Psoas muscle (tissue), 8 donors: ENCODE results near the gene DUSP11. TPM values are rescaled to one million over a fixed set of nuclear protein-coding genes. Genes with fewer than 3 reads are reported as not detected.
"Not testable (repeated sequence)": the region's sequence is repeated elsewhere in the genome, so short reads cannot be mapped to it uniquely, and the experiment has no call there.

Source experiments
- ATAC-seq, 4 donors: fragments of 200-7000 bp; cut with Tn5 transposase; one replicate each; pipeline ENCODE4 v1.9.1; 2020; ENCODE audit warnings: moderate library complexity in 3 of 4, mild to moderate bottlenecking in 2 of 4
- DNase-seq, 2 donors: peaks; one replicate each; pipeline ENCODE4 v3.0.0-alpha.2; 2020
- H3K27ac ChIP-seq: fragments of 200-600 bp; one replicate; pipeline ENCODE4 v1.8.0; 2022
- H3K27me3 ChIP-seq, 3 donors: fragments of 200-600 bp in 1 of 3; one replicate each; pipeline versions ENCODE4 v1.6.1 to v1.8.0; 2013 to 2022; ENCODE audit warnings: low read length in 2 of 3, mild to moderate bottlenecking in 2 of 3, moderate library complexity in 1 of 3; ENCODE audit not compliant: insufficient read depth in 3 of 3
- H3K36me3 ChIP-seq, 2 donors: fragments of 200-600 bp in 1 of 2; one replicate each; pipeline versions ENCODE4 v1.6.1 to v1.8.0; 2013 to 2022; ENCODE audit warnings: low read depth in 1 of 2, mild to moderate bottlenecking in 1 of 2, moderate library complexity in 1 of 2; ENCODE audit not compliant: insufficient read depth in 1 of 2
- H3K4me1 ChIP-seq: fragments of 200-600 bp; one replicate; pipeline ENCODE4 v1.8.0; 2022
- H3K4me3 ChIP-seq: fragments of 200-600 bp; one replicate; pipeline ENCODE4 v1.8.0; 2022; ENCODE audit warnings: mild to moderate bottlenecking
- H3K9me3 ChIP-seq: fragments of 200-600 bp; one replicate; pipeline ENCODE4 v1.8.0; 2022
- CTCF ChIP-seq: fragments of 200-600 bp; IDR thresholded peaks from one replicate; pipeline ENCODE4 v1.8.0; 2022; ENCODE audit warnings: antibody characterized with exemption
- WGBS, 3 donors: extraction: QIAGEN DNeasy Blood & Tissue Kit; methylation state at CpG; one replicate each; pipeline versions ENCODE4 v1.1.6 to v1.1.7; 2013; 5-methylcytosine and 5-hydroxymethylcytosine counted together
- intact Hi-C, 2 donors: fragments of 100-400 bp; cut with DNase I; formaldehyde crosslinking; loops; one replicate each; pipeline versions ENCODE4 v1.11.0 to v1.14.2; 2022
- polyA plus RNA-seq, 3 donors: library from polyadenylated mRNA; stranded (reverse); fragments of 200-250 nt; gene quantifications; one replicate each; pipeline ENCODE4 v1.2.3, GENCODE V29; 2013
- total RNA-seq, 4 donors: library from RNA; stranded (reverse); fragmentation: NEBNext Ultra II Directional in 2 of 4; extraction: Animal tissue kit (Norgen Biotek cat#: 25700) in 2 of 4; gene quantifications; one replicate each; pipeline versions ENCODE4 v1.2.1 to v1.2.4, GENCODE V29; 2021 to 2023
- donor health status: healthy with polysubstance abuse.
- donor health status: DM: no; HTN: no; CAD: no; lungs with moderate emphysema.
- donor health status: Bipolar disorder and iron deficiency.
- donor health status: healthy.
- donor health status: DM: yes; HTN: yes; CAD: no.
- donor health status: DM: no; HTN: no; CAD: no.
- donor health status: DM: no; HTN: no; CAD: no.
- donor health status: DM: yes; HTN: yes; CAD: no.

The DUSP11 gene
- total and polyA plus RNA-seq, 7 donors = 8.9 to 21.4 (median 14.2) TPM

- Histone ChIP-seq H3K27ac (no peak overlapping the region), H3K27me3 (peaks cover 0 to 3% (median 0%) of the 10 kb centered on the region in 3 donors), H3K9me3 (no peaks in the 10 kb centered on the region), H3K36me3 (peaks cover 0 to 3% of the 10 kb centered on the region in 2 donors), H3K4me3 (no peak overlapping the region), H3K4me1 (peaks cover 6% of the 10 kb centered on the region)
- ATAC-seq (no peak), DNase-seq (no peak)
- intact Hi-C loops = no loop called here
- TF ChIP-seq CTCF = no peak
Measured at GRCh38 chr2:73812635-73813034, 32.7 kb upstream of the DUSP11 start.

GRCh38 chr2:73811878-73812277 lies 32.0 kb upstream of the DUSP11 start:
- Histone ChIP-seq H3K4me1 (peaks cover 6% of the 10 kb centered on the region), H3K4me3 (no peak overlapping the region), H3K27me3 (peaks cover 0 to 3% (median 0%) of the 10 kb centered on the region in 3 donors), H3K9me3 (no peaks in the 10 kb centered on the region), H3K36me3 (peaks cover 0 to 3% of the 10 kb centered on the region in 2 donors), H3K27ac (no peak overlapping the region)
- intact Hi-C loops = no loop called here
- no peak for TF ChIP-seq CTCF
- no peak for ATAC-seq
- no peak for DNase-seq

- H3K4me3 ChIP-seq, H3K36me3 ChIP-seq, H3K4me1 ChIP-seq, ATAC-seq, H3K27me3 ChIP-seq, intact Hi-C loops, DNase-seq, H3K27ac ChIP-seq, H3K9me3 ChIP-seq: not testable (repeated sequence)
- 22 to 45% (median 31%) methylated on average over 2 to 3 of the region's 3 CpGs for WGBS, 3 donors
Measured at GRCh38 chr2:73783883-73784282, 4.0 kb upstream of the DUSP11 start, which contains the start of gene C2orf78. TSS of gene C2orf78 (plus strand) at chr2:73784183. CDS start at chr2:73784310, 127 bp downstream.

DNA sequence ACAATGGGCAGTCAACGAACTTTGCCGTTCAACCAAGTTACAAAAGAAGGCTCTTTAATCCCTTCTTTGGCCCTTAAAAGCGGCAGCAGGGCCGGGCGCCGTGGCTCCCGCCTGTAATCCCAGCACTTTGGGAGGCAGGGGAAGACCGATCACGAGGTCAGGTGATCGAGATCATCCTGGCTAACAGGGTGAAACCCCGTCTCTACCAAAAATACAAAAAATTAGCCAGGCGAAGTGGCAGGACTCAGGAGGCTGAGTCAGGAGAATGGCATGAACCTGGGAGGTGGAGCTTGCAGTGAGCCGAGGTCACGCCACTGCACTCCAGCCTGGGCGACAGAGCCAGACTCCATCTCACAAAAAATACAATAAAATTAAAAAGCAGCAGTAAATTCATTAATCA lies 3.5 kb upstream of the DUSP11 start:
- H3K4me3 ChIP-seq, H3K36me3 ChIP-seq, H3K9me3 ChIP-seq, H3K27ac ChIP-seq, H3K4me1 ChIP-seq, intact Hi-C loops, DNase-seq, H3K27me3 ChIP-seq, ATAC-seq: not testable (repeated sequence)
- WGBS, 3 donors = 64 to 71% (median 69%) methylated on average over 15 of the region's 15 CpGs

DNA sequence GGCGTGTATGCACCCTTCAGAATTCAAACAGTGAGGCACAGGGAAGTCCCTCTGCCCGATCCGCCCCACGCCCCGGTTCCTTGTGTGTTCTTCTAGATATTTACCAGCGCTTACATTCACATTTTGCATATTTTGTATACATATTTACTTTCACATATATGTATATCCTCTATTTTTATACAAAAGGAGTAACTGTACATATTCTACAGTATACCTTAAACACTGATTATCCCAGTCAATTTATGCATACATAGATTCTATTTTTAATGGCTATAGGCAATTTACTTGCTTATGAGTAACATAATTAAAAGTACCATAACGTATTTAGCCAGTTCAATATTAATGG lies 307 bp upstream of the DUSP11 start:
- WGBS, 3 donors = 5 to 11% (median 9%) methylated on average over 7 of the region's 7 CpGs
- Histone ChIP-seq H3K4me3 (peak overlapping the region; percentile 78), H3K27ac (peak overlapping the region; percentile 89), H3K36me3 (peaks cover 2 to 28% of the 10 kb centered on the region in 2 donors), H3K27me3 (no peaks in the 10 kb centered on the region), H3K4me1 (peaks cover 5% of the 10 kb centered on the region), H3K9me3 (no peaks in the 10 kb centered on the region)
- DNase-seq = no peak
- intact Hi-C loops = no loop called here
- ATAC-seq = no peak
- no peak for TF ChIP-seq CTCF

GRCh38 chr2:73778867-73779466 lies 936 bp downstream of the DUSP11 start:
- peak in 1 of 4 donors; percentile 5 for ATAC-seq
- 68 to 71% (median 69%) methylated on average over 18 of the region's 18 CpGs for WGBS, 3 donors
- DNase-seq = not testable (repeated sequence)

More at GRCh38 chr2:73778867-73779466, 936 bp downstream of the DUSP11 start:
- intact Hi-C loops = loop anchor here in 1 of 2 donors (10.0 kb wide), 1 partner anchor 84 kb away; no protein-coding TSS in a partner anchor
- H3K27me3 ChIP-seq, H3K9me3 ChIP-seq, H3K4me1 ChIP-seq: not testable (repeated sequence)
- Histone ChIP-seq H3K36me3 (peaks cover 2 to 40% of the 10 kb centered on the region in 2 donors), H3K4me3 (peak overlapping the region; percentile 78), H3K27ac (peak overlapping the region; percentile 89)
